ENCODE results near the gene STMND1. TPM values are rescaled to one million over a fixed set of nuclear protein-coding genes. Genes with fewer than 3 reads are reported as not detected.

STMND1 gene
- total RNA-seq, 2 donors from 2014 or later = not detected

DNA sequence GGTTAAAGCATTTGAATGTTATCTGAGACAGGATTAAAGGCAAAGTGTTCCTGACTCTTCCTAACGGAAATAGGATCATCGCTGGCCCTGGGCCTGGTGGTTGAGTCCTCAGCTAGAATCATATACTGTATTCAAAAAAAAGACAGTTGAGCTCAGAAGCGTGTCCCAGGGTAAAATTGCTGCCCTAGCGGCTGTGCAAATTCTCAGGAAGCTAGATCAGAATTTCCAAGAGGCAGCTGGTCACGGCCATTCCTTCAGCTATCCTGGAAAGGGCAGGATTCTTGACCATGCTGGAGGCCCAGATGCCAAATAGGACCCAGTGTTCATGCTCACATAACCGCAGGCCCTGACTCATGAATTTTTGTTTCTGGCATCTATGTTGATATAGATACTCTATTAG lies 67.4 kb downstream of the STMND1 start:
- H3K27ac ChIP-seq = no peak overlapping the region
- ATAC-seq (ENCODE audit: insufficient number of reproducible peaks, low FRiP score, low read depth) = no peak

DNA sequence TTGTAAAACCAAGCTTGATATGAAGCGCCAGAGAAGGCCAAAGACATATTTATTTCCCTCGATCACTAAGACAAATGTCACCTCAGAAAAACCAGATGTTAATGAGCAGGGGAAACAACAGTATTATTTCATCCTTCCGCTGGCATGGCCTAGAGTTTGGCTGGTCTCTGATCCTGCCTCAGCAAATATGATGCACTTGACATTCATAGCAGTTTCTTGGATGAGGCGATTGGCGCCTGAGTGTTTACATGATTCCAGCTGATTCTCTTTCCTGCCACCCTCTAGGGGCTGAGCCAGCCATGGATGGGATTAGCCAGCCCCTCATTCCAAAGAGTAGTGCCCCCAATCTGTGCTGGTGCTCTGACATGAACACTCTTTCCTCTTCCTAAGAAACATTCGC lies 67.9 kb downstream of the STMND1 start:
- no peaks in the 10 kb centered on the region for H3K9me3 ChIP-seq
- no peak for DNase-seq (ENCODE audit: low spot score)
- no peaks in the 10 kb centered on the region for H3K27me3 ChIP-seq (replicated peaks; ENCODE audit: insufficient read depth)
- no peaks in the 10 kb centered on the region for H3K4me1 ChIP-seq (ENCODE audit: control insufficient read depth in 1 of 2, low read depth in 2 of 2)
- H3K36me3 ChIP-seq = no peaks in the 10 kb centered on the region
- TF ChIP-seq, protein P1, sequence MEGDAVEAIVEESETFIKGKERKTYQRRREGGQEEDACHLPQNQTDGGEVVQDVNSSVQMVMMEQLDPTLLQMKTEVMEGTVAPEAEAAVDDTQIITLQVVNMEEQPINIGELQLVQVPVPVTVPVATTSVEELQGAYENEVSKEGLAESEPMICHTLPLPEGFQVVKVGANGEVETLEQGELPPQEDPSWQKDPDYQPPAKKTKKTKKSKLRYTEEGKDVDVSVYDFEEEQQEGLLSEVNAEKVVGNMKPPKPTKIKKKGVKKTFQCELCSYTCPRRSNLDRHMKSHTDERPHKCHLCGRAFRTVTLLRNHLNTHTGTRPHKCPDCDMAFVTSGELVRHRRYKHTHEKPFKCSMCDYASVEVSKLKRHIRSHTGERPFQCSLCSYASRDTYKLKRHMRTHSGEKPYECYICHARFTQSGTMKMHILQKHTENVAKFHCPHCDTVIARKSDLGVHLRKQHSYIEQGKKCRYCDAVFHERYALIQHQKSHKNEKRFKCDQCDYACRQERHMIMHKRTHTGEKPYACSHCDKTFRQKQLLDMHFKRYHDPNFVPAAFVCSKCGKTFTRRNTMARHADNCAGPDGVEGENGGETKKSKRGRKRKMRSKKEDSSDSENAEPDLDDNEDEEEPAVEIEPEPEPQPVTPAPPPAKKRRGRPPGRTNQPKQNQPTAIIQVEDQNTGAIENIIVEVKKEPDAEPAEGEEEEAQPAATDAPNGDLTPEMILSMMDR (IDR thresholded peaks at IDR 0.05) = no peak
- no peak overlapping the region for H3K4me3 ChIP-seq
- no peak overlapping the region for H3K27ac ChIP-seq
- no peak for ATAC-seq (ENCODE audit: insufficient number of reproducible peaks, low FRiP score, low read depth)

More for the DNA sequence above, 67.4 kb downstream of the STMND1 start:
- H3K4me1 ChIP-seq (ENCODE audit: control insufficient read depth in 1 of 2, low read depth in 2 of 2) = no peaks in the 10 kb centered on the region
- no peaks in the 10 kb centered on the region for H3K36me3 ChIP-seq
- TF ChIP-seq, protein P1 (IDR thresholded peaks at IDR 0.05) = no peak
- no peak overlapping the region for H3K4me3 ChIP-seq
- no peaks in the 10 kb centered on the region for H3K27me3 ChIP-seq (replicated peaks; ENCODE audit: insufficient read depth)
- no peak for DNase-seq (ENCODE audit: low spot score)
- H3K9me3 ChIP-seq = no peaks in the 10 kb centered on the region

DNA sequence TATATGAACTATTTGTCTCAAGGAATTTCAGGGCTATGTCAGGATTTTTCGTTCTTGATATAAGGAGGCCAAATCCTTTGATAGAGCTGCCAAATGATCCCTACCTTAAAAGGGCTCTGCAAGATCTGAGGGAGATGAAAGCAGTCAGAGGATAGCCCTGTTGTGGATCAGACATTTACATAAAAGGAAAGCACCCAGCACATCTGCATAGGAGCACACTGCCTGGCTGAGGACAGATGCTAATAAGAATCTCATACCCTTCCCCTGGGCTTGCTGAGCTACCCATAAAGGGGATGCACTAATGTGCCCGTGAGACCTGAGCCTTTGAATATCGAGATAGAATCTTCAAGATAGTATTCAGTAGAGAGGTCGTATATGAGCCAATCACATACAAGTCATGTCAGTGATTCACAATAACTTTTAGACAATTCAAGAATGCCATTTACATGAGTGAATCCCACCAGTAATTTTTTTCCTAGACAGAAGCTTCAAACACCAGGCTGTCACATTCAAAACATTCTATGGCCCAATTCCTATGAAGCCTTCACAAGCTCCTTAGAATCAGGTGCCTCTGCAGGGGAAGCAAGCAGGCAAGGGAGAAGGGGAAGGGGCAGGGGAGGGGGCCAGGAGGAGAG lies 71.1 kb downstream of the STMND1 start:
- Histone ChIP-seq H3K27ac (no peak overlapping the region), H3K4me1 (ENCODE audit: control insufficient read depth in 1 of 2, low read depth in 2 of 2) (no peaks in the 10 kb centered on the region), H3K4me3 (no peak overlapping the region), H3K36me3 (no peaks in the 10 kb centered on the region), H3K27me3 (replicated peaks; ENCODE audit: insufficient read depth) (no peaks in the 10 kb centered on the region), H3K9me3 (no peaks in the 10 kb centered on the region)
- DNase-seq (ENCODE audit: low spot score) = no peak
- ATAC-seq (ENCODE audit: insufficient number of reproducible peaks, low FRiP score, low read depth) = no peak
- TF ChIP-seq, protein P1 (IDR thresholded peaks at IDR 0.05) = no peak

DNA sequence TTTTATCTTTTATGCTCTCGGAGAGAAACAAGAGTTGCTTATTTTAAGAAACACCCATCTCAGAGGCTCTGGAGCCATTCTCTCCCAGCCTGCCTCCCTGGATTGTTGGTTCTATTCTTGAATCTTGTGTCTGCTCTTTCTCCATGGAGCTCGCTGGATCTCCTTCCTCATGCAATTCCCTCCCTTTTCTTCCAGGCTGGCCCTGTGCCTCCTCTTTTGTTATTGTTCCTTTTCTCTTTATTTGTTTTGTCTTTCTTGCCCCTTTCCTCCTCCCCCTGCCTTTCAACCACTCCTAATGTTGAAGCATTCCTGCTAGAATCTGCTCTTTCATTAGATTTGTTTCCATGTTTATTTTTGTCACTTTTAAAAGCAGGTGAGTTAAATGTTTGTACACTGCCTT lies 76.5 kb downstream of the STMND1 start:
- ATAC-seq (ENCODE audit: insufficient number of reproducible peaks, low FRiP score, low read depth) (no peak), DNase-seq (ENCODE audit: low spot score) (no peak)
- no peaks in the 10 kb centered on the region for H3K4me1 ChIP-seq (ENCODE audit: control insufficient read depth in 1 of 2, low read depth in 2 of 2)
- H3K4me3 ChIP-seq = no peak overlapping the region
- H3K9me3 ChIP-seq = no peaks in the 10 kb centered on the region
- H3K36me3 ChIP-seq = no peaks in the 10 kb centered on the region
- no peaks in the 10 kb centered on the region for H3K27me3 ChIP-seq (replicated peaks; ENCODE audit: insufficient read depth)
- TF ChIP-seq, protein P1 (IDR thresholded peaks at IDR 0.05) = no peak
- no peak overlapping the region for H3K27ac ChIP-seq

DNA sequence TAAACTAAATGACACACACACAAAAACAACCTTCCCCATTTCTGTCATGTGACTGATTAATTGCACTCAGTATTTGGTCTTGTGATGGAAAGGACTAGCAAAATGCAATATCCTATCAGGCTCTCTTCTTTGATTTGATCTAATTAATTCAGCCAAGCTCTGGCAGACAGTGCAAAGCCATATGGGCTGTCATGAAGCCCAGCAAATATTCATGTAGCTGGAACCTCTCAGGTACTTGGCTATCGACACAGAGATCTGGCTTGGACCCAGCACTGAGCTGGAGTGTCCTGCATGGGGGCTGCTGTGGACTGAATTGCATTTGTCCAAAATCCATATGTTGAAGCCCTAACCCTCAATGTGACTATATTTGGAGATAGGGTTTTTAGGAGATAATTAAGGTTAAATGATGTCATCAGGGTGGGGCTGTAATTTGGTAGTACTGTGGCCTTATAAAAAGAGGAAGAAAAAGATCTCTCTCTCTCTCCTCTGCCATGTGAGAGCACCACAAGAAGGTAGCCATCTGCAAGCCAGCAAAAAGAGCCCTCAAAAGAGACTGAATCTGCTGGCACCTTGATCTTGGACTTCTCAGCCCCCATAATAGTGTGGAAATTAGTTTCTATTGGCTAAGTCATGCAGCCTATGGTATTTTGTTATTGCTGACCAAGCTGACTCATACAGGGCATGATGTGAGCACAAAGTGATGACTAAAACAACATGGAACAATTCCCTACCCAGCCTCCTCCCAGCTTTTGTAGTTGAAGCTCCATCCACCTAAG lies 77.1 kb downstream of the STMND1 start:
- no peak for ATAC-seq (ENCODE audit: insufficient number of reproducible peaks, low FRiP score, low read depth)
- DNase-seq (ENCODE audit: low spot score) = no peak
- H3K4me1 ChIP-seq (ENCODE audit: control insufficient read depth in 1 of 2, low read depth in 2 of 2) = no peaks in the 10 kb centered on the region
- no peaks in the 10 kb centered on the region for H3K9me3 ChIP-seq
- no peaks in the 10 kb centered on the region for H3K27me3 ChIP-seq (replicated peaks; ENCODE audit: insufficient read depth)
- TF ChIP-seq, protein P1 (IDR thresholded peaks at IDR 0.05) = no peak
- no peaks in the 10 kb centered on the region for H3K36me3 ChIP-seq
- no peak overlapping the region for H3K4me3 ChIP-seq
- no peak overlapping the region for H3K27ac ChIP-seq

Data from thoracic aorta (tissue), 2 donors.